ENCODE measurements around the gene FBLN7.
"Not testable (repeated sequence)": the region's sequence is repeated elsewhere in the genome, so short reads cannot be mapped to it uniquely, and the experiment has no call there.

The FBLN7 gene

GRCh38 chr2:112184121-112184520, 45.9 kb downstream of the FBLN7 start:
- DNase-seq (ENCODE audit: low read depth) = no peak

GRCh38 chr2:112185131-112185530, 46.9 kb downstream of the FBLN7 start:
- DNase-seq (ENCODE audit: low read depth) = no peak

- no peak for DNase-seq (ENCODE audit: low read depth)
Observed at GRCh38 chr2:112187046-112187715, 49.0 kb downstream of the FBLN7 start.

DNA sequence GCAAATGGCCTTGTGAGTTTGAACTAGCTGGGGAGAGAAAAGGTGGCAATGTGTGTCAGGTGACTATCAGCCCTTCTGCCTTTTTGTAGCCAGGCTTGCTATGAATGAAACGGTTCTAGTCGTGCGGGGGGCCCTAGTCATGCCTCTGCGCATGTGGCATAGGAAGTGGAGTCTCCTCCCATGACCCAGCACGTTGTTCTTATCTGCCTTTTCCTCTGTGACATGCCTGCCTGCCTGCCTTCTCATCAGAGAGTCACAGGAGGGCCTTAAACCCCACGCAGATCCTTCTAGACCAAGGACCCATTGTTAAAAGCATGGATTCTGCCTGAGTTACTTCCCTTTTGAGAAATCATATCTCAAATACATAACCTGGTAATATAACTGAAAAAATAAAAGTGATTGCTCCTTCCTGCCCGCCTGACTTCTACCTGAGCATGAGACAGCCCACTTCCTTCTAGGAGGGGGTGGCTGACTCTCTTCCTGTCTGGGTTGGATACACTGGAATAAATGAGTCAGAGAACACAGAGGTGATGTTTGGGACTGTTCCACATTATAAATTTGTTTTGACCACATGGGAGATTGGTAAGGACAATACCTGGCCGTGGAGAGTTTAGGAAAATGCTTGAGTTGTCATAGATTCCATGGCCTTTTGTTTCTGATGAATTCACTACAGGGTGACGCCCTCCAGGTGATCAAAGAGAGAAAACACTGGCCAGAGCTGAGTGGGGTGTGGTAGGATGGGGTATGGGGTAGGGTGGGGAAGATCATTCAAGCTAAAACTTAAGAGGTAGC, 49.8 kb downstream of the FBLN7 start:
- DNase-seq (ENCODE audit: low read depth) = no peak

DNA sequence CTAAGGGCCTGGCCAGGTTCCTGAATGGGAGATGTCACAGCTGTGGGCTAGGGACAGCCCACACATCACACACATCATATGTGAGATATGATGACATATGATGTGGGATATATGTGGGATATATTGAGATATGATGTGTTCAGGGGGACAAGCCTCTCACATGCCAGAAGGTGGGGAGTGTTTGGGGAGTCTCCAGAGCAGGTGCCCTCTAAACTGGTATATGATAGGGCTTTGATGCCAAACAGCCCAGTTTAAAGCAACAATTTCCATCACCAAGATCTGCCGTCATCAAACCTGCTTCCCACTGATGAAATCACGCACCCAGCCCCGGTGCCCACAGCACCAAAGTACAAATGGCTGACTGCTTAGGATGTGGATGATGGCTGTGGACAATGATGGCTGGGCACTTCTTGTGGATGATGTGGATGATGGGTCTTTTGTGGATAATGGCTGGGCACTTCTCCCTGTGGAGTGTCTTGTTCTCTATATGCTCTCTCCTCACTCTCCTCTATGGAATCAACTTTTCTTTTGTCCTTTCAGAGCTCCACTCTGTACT, 50.9 kb downstream of the FBLN7 start:
- DNase-seq (ENCODE audit: low read depth) = no peak

GRCh38 chr2:112194028-112194427, 55.8 kb downstream of the FBLN7 start:
- DNase-seq (ENCODE audit: low read depth) = no peak

DNA sequence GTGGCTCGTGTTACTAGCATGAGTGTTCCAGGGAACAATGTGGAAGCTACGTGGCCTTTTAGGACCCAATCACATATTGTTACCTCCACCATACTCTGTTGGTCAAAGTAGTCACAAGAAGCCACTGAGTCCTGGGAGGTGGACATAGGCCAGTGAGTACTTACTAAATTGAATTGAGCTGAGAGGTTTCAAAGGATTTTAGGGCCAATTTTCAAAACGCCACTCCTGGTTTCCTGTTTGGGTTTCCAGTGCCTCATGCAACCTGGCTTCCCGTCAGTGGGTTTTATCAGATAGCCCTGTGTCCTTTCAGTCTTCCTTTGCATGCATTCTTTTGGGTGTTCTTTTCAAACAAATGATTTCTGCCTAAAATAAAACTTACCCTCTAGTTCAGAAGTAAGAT, 56.3 kb downstream of the FBLN7 start:
- DNase-seq (ENCODE audit: low read depth) = no peak

DNA sequence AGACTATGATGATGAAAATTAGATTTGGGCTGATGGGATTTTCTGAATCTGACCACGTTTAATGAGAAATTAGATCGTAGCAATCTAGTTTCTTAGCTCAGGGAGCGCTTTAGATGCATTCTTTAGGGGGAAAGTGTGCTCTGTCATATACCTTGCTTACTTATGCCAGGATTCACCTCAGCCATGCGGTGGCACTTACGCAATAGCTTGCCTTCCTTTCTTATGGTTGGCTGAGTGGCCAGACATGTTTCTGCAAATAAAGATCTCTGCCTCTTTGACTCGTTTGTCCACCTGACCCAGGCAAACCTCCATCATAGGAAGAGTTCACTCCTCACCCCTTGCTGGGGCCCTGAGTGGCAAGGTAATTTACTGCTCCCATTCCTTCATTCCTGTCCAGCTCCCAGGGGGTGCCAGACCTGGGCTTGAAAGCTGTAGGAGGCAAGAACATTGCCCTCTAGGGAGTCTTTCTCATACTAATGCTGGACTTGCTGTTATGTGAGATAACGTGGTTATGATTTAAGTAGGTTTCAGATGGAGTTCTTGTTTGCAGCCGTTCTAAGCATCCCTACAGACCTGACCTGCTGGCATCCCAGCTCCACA, 57.1 kb downstream of the FBLN7 start:
- no peak for DNase-seq (ENCODE audit: low read depth)

DNA sequence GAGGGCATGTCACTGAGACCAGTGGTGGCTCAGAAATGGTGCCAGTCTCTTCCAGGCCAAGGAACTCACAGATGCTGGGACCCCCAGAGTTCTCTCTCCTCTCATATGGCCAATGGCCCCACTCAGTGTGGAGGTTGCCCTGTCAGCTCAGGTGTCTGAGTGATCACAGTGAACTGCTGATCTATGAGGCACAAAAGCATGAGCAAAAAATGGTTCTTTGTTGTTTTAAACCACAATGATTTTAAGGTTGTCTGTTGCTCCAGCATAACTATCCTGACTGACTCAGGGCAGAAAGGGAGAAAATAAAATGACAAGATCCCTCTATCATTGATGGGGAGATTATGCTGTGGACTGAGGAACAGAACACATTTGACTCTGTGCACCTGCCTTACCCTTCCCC, 57.8 kb downstream of the FBLN7 start:
- no peak for DNase-seq (ENCODE audit: low read depth)

DNA sequence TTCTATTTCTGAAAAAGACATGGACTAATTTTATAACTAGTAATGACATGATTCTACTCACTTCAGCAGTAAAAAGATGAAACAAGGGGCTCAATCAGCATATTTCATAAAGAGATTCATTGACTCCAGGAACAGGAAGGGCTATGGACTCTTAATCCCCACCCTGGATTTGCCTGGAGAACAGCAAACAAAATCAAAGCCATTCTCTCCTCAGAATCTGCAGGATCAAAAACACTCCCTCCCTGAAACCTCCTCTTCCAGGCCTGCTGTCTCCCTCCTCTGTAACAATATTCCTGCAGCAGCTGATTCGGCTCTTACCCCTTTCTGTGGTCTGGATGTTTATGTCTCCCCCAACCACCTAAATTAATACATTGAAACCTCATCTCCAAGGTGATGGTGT, 59.7 kb downstream of the FBLN7 start:
- no peak for DNase-seq (ENCODE audit: low read depth)

DNA sequence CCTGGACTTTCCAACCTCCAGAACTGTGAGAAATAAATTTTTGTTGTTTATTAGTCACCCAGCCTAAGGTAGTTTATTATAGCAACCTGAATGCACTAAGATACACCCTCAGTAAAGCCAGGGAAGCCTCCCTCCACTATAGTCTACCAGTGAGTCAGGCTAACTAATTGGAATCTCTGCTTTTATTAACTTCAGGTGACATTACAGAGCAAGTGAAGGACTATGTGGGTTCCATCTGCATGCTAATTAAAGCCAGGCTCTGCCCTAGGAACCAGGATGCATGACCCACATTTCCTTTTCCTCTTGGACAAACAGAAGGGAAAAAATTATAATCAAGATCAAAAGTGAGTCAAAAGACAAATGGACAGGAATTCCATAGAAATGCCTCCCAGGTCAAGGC, 60.6 kb downstream of the FBLN7 start:
- peak; percentile 16 for DNase-seq (ENCODE audit: low read depth)

DNA sequence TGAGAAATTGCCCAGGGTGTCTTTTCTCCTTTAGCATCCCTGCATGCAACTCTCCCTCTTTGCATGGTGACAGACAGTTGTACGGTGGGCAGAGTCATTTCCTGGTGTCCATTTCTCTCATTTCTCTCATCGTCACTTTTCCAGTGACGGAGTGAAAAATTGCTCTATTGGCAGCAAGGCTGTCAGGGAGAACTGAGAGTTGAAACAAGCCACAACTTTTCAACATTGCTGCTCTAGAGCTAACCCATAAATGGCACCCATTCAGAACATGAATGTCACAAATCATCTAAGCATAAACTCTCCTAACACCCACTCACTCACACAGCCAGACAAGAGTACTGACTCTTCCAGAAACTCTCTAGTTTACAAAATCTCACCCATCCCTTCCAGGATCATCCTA, 61.0 kb downstream of the FBLN7 start:
- DNase-seq (ENCODE audit: low read depth) = no peak

GRCh38 chr2:112201696-112202430, 63.7 kb downstream of the FBLN7 start:
- DNase-seq (ENCODE audit: low read depth) = no peak

- no peak for DNase-seq (ENCODE audit: low read depth)
Observed at GRCh38 chr2:112204411-112204810, 66.2 kb downstream of the FBLN7 start.

DNA sequence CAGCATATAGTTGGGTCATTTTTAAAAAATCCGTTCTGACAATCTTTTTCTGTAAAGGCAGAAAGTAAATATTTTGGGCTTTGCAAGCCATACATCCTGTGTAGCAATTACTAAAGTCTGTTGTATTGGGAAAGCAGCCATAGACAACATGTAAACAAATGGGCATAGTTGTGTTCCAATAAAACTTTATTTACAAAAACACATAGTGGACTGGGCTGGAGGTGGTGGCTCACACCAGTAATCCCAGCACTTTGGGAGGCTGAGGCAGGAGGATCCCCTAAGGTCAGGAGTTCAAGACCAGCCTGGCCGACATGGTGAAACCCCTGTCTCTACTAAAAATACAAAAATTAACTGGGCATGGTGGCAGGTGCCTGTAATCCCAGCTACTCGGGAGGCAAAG, 69.7 kb downstream of the FBLN7 start:
- DNase-seq (ENCODE audit: low read depth) = not testable (repeated sequence)

- no peak for DNase-seq (ENCODE audit: low read depth)
Observed at GRCh38 chr2:112216167-112216566, 78.0 kb downstream of the FBLN7 start.

GRCh38 chr2:112217854-112218253, 79.7 kb downstream of the FBLN7 start:
- no peak for DNase-seq (ENCODE audit: low read depth)

DNA sequence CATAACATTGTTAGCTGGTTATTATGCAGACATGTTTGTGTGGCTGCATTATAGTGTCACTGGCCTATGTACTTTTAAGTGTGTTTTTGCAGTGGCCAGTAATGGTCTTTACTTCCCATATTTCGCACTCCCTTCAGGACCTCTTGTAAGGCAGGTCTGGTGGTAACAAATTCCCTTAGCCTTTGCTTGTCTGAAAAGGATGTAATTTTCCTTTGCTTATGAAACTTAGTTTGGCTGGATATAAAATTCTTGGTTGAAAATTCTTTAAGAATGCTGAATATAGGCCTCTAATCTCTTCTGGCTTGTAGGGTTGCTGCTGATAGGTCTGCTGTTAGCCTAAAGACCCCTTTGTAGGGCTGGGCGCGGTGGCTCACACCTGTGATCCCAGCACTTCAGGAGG, 82.0 kb downstream of the FBLN7 start:
- no peak for DNase-seq (ENCODE audit: low read depth)

- DNase-seq (ENCODE audit: low read depth) = no peak
Observed at GRCh38 chr2:112220831-112221230, 82.6 kb downstream of the FBLN7 start.

DNA sequence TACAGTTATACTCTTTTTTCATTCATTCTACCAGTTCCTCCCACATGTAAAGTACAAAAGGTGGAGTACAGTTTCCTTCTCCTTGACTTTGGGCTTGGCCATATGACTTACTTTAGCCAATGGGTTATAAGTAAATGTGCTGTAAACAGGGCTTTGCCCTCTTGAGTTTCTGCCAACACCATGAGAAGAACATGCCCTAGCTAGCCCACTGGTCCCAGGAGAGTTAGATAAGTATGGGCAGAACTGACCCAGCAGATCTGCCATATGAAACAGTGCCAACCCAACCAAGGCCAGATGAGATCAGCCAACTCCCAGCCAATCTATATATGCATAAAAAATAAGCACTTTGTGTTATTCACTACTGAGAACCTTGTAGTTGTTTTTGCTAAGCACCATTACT, 91.2 kb downstream of the FBLN7 start:
- no peak for DNase-seq (ENCODE audit: low read depth)

DNA sequence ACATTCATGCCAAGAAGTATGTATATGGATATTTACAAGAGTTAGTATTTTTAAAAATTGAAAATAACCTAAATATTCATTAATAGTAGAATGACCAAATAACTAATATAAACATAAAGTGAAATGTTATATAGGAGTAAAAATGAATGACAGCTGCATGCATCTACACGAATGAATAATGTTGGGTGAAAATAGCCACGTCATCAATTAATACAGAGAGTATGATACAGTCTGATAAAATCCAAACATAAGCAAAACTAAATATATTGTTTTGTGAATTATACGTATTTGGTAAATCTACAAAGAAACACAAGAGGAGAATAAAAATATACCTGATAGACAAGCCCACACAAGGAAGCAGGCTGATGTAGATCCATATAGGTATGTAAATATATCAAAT, 92.2 kb downstream of the FBLN7 start:
- DNase-seq (ENCODE audit: low read depth) = no peak

Measured in GM04504 (cell line).